GM19351 (cell line): ENCODE results near the gene BRD1.
"Not testable (repeated sequence)": the region's sequence is repeated elsewhere in the genome, so short reads cannot be mapped to it uniquely, and the experiment has no call there.

Experiments
- ATAC-seq: cut with Tn5 transposase; IDR thresholded peaks from one replicate; pipeline ENCODE4 v1.9.1; 2021; ENCODE audit warnings: mild to moderate bottlenecking, moderate library complexity; ENCODE audit not compliant: unreplicated experiment

The BRD1 gene

DNA sequence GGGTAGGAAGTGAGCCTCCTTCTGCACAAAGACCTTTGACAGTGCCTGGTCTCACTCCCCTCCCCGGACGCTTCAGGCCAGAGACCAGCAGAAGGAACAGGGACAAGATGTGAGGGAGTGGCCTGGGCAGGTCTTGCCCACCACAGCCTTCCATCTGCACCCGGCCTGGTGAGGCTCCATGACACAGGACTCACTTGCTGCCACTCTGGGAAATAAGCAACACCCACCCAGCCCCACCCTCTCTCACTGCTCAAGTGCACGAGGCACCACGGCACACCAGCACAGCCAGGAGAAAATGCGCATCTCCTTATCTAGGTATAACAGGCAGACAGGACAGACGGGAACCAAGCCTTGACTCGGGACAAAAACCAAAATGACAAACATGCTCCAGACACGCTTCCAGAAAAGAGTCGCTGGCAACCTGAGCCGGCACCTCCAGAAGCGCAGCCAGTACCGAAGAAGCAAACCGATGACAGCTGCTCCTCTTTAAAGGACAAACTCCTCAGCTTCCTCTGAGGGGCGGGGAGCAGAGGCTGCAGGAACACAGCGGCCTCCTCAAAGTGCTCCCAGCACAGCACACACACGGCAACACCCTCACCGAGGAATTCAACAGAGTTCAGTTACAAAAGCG, 41.7 kb downstream of the BRD1 start:
- no peak for ATAC-seq

DNA sequence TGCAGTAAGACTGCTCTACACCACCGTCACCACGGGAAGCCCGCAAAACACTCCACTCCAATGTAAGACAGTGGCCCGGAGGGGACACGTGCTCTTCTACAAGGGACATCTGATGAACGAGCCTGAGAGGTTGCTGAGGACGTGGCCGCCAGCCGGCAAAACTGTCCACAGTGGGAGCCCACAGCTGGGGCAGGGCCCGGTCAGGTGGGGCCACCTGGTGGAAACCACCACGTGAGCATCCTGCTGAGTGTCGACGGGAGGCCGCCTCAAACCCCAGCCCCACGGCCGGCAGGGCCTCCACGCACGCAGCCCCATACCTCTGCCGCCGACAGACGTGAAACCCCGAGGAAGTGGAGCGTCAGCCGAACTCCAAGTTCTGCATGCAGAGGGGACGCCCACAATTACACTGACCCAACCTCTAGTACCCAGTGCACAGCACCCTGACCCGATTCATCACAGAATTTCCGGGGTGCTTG, 42.6 kb downstream of the BRD1 start:
- no peak for ATAC-seq

DNA sequence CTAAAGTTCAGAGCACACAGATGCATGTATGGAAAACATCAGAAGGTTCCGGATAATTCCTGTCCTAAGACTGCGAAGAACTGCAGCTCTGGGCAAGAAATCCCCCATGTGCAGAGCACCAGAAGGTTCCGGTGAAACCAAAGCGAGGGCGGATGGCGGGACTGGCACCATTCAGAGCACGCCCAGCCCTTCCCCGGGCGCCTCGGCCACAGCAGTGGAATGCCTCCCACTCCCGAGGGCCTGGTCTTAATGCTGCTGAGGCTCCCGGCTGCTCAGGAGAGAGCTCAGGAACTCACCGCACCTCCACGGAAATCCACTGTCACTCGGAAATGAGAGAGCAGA, 43.1 kb downstream of the BRD1 start:
- ATAC-seq, result no peak

DNA sequence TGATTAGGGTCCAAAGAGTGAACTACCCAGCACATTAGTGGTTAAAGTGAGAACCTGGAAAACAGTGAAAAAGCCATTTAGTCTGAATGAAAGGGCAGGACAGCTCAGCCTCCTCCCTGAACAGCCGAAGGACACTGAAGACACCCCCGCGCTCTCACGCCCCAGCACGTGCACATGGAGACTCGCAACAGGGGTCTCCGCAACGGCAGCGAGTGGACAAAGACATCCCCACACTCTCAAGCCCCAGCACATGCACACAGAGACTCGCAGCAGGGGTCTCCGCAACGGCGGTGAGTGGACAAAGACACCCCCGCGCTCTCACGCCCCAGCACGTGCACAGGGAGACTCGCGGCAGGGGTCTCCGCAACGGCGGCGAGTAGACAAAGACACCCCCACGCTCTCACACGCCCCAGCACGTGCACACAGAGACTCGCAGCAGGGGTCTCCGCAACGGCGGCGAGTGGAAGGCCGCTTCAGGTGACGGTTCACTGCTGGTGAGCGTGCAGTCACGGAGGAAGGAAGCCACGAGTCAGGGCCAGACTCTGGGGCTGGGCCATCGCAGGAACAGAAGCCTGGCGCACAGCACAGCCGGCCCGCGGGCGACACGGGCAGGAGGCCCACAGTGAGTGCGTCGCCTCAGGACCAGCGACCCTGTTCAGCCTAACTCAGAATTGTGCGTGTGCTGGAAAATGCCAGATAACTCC, 43.6 kb downstream of the BRD1 start:
- no peak for ATAC-seq

DNA sequence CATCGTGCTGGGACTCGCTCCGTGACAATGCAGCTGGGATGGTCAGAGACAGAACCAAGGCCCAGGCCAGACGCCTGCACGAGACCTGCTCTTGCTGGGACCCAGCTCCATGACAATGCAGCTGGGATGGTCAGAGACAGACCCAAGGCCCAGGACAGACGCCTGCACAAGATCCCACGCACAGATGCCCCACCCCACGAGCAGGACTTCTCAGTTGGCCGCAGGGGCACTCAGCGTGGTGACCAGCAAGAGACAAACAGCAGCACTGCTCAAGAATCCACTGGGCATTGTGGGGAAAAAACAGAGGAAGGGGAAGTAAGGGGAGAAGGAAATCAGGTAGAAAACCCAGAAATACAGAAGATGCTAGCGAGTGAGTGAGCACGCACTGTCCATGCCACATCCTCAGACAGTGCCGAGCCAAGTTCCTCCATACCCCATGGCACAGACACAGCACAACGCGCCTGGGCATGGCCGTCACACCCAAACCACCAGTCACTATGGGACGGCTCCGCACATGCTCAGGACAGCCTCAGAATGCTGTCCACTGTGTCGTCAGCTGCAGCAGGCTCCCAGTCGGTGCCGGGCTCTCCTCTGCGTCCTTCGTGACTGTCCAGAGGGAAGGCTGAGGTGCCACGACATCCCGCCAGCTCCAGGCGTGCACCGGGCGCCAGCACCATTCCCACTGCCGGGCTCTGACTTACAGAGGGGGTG, 44.5 kb downstream of the BRD1 start:
- no peak for ATAC-seq

DNA sequence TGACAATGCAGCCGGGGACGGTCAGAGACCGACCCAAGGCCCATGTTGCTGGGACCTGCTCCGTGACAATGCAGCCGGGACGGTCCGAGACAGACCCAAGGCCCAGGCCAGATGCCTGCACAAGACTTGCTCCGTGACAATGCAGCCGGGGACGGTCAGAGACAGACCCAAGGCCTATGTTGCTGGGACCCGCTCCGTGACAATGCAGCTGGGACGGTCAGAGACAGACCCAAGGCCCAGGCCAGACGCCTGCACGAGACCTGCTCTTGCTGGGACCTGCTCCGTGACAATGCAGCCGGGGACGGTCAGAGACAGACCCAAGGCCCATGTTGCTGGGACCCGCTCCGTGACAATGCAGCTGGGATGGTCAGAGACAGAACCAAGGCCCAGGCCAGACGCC, 45.8 kb downstream of the BRD1 start:
- ATAC-seq, result not testable (repeated sequence)

DNA sequence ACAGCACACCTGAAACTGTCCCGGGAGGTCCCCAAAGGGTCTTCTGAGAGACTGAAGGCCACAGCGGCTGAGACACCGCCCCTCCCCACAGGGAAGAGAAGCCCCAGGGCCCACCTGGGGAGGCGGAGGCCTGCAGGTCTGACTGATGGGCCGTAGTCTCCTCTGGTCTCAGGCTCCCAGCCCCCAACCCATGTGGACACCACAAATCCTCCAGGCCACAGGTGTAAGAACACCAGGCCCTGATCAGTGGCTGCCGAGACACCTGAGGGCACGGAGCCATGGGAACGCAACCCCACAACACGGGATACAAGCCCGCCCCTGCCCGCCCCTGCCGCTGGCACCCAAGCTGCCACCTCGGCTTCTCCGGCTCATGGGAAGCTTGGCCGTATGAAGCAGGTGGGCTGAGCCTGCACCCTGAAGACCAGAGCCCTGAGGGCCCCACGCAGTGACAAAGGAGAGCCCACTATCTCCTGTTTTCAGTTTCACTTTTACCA, 46.3 kb downstream of the BRD1 start:
- ATAC-seq, result no peak

DNA sequence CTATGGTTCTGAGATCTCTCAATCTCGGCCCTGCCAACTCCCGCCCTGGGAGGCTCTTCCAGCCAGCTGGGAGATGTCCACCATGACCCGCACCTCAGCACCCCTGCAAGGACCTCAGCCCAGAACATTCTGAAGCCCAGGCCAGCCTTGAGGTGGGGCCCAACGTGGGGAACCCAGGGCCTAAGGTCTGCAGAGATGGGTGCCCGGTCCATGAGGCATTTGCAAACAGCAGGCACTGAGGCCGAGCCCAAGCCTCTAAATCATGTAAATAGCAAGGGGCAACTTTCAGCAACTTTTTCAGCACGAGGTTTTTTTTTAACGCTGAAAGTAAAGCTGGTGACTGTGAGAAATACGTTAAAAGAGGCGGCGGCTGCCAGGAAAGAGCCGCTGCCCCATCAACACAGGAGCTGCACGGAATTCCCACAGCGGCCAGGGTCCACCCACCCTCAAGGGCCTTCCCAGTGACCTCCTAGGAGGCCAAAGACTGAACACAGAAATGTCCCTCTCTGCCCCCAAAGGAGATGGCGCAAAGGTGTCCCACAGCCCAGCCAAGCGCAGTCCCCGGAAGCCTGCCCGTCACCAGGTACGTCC, 46.9 kb downstream of the BRD1 start:
- ATAC-seq, result no peak

DNA sequence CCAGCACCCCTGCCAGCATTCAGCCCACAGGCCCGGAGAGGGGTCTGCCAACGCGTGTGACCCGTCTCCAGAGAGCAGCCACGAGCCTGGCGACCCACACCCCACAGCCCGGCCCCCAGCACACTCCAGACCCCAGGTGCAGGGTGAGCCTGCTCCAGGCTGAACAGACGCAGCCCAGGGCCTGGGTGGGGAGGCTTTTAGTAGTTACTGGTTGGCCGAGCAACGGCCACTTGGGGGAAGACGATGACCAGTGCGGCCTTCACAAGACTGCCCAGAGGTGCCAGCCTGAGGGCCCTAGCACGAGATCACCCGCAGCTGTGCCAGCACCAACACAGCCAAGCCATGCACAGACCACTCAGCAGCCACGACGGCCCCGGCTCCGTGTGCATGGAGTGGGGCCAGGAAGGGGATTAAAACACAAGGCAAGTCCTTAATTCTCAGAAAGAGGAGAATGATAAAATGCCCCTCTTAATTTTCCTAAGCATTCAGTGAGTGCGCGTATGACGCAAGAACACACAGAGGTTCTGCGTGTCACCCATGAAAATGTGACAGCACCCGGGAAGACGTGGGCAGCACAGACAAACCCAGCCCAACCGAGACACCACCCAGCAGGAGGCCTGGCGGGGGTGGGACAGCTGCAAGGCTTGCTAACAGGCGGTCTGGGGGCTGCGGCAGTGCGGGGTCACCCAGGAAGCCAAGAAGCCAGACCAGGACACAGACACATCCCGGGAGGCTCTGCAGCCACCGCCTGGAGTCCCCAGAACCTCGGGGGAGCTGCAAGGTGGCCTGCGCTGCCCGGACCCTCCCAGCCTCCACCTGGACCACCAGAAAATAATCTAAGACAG, 47.6 kb downstream of the BRD1 start:
- no peak for ATAC-seq

DNA sequence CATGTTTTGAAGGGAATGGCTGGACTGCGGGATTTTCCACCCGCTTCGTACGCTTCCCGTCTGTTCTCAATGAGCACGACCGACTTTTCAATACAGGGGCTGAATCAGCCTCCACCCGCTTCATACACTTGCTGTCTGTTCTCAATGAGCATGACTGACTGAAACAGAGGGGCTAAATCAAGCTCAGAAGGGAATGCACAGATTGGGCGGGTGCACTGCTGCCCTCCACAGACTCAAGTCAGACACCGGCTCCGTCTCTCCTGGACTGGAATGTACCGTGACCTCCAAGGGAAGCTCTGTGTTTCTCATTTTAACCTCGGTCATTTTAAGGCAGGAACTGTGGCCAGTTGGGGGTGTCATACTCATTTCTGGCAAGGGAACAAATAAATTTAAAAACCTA, 48.5 kb downstream of the BRD1 start:
- no peak for ATAC-seq

DNA sequence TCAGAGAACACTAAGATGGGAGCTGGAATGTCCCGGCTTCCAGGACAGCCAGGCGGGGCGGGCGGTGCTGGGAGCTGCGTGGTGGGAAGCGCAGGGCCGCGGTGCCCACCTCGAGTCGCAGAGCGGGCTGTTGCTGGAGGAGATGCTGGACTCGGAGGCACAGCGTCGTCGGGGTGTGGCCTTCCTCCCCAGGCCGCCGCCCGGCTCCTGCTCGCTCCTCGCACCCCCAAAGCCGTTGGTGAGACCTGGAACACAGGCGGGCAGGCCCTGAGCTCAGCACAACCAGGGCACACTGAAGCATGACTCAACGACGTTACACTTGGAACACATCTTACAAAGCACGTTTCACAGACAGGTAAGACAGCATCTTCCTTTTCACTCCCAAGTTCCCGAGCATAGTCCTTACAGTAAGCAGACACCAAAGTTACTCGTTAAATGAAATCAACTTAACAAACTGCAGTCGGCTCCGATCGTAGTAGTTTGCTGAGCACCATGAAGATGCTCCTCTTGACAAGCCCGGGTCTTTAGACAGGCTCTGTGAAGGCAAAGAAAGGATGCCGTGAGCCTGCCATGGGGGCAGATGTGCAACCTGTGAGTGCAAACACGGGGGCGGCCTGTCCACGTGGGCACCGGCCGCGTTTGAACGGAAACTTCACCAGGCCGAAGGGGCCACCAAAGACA, 50.0 kb downstream of the BRD1 start:
- no peak for ATAC-seq

DNA sequence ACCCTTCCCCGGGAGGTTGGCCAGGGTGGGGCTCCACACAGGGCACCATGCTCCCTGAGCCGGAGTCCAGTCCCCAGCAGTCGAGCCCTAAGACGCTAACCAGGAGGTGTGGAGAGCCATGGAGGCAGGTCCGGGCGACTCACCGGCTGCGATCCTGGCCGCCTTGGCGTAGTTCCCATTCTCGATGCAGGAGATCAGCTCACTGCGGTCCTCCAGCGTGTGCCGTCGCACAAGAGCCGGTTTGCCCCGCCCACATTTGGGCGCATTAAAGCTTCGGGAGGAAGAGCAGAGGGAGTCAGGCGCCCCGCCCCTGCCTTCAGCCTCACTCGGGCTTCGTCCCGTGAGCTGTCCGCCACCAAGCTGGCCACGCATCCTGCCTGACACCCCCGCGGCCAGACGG, 50.8 kb downstream of the BRD1 start:
- ATAC-seq, result no peak

DNA sequence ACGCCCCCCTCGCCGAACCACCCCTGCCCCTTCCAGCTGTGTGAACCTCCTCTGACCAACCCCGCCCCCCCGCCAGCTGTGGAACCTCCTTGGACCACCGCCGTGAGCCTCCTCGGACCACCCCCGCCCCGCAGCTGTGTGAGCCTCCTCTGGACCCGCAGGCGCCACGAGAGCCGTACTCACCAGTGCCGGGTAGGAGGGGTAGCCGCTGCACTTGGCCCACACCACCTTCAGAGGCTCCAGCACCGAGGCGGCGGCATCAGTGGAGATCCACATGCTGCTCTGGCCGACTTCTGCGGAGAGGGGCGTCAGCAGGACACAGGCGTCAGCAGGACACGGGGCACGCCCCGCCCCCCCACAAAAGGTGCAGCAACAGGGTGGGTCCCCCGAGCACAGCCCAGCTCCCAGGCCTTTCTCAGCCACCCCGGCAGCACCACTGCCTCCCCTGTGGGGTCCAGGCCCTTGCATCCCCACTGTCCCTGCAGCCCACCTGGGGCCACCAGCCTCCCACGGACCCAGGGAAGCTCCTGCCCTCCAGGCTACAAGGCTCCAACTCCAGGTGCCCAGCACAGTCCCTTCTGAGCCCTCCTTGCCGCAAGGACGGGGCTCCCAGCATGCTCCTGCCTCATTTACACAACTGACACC, 51.7 kb downstream of the BRD1 start:
- no peak for ATAC-seq

DNA sequence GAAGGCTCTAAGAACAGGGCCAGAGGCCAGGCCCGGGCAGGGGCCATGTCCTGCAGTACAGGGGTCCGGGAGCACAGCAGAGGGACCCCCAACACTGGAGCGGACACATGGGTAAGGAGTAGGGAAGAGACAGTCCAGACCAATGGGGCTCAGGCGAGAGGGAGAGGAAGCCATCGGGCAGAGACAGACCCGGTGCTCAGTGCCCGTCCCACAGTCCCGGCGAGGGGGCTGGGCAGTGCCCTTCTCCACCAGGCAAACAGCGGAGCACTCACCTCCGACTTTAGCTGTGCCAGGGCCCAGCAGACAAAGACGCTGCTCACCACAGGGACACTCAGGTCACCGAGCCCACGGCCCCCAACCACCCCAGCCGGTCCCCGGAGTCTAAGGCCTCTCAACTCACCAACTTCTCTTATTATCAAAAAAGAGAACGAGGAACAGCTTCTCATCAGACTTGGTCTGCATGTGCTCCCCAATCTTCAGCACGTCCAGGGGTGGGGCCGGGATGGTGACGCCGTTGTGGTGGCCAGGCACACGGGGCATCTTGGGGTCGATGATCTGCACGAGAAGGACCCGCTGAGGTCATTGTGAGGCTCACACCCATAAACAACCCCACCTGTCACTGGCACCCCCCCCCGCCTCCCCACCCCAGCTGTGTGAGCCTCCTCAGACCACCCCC, 52.3 kb downstream of the BRD1 start:
- ATAC-seq, result no peak

DNA sequence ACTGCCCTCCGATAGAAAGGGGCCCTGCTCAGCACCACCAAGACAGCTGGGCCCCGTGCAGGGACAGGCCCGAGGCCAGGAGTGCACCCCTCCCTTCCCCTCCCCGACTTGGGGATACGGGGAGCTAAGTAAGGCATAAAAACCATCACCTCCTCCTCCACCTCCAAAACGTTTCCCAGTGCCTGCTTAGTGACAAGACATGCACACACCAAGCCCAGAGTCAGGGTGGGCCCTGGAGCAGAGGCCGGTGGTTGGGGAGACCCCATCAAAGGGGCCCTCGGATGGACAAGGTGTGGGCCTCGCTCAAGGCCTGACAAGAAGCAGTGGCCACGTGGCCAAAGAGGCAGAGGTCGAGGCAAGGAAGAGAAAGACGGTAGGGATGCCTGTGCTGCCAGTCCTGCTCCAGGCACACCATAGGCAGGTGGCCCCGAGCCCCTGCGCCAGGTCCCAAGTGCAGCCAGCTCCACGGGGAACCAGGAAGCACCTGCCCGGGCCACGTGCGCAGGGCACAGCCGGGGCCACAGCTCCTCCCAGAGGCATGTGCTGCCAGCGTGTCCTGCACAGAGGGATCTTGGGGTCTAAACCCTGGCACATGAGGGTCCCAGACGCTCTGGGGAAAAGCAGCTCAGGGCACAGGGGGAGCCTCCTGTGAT, 53.0 kb downstream of the BRD1 start:
- no peak for ATAC-seq

DNA sequence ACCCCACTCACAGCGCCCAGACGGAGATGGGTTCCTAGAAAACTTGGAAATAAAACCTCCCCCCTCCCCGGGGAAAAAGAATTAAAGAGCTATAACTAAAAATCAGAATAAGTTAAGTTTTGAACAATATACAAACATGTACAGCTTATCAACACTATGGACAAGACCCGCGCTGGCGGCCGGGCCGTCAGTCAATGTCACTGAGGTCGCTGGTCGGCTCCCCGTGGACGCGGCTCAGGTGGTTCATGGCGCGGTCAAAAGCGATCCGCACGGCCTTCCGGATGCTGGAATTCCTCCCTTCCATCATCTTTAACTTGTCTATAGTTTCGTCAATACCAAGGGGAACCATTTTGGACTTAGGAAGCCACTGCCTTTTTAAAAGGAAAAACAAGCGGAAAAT, 53.6 kb downstream of the BRD1 start:
- ATAC-seq, result no peak

DNA sequence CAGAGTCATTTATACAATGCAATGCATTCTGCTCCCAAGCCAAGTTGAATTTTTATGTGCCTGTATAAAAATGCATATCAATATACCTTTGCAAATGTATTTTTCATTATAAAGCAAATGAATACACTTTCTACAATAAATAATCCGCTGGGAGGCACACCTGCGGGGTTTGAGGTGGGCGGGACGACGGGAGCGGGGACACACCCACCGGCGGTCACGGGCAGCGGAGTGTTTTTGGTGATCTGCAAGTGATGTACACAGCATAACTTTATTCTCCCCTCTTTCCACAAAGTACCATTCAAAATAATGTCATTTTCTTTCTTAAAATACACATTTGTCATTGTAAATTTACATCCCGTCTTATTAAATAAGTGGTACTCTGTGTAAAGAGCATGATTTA, 54.1 kb downstream of the BRD1 start:
- ATAC-seq, result no peak

DNA sequence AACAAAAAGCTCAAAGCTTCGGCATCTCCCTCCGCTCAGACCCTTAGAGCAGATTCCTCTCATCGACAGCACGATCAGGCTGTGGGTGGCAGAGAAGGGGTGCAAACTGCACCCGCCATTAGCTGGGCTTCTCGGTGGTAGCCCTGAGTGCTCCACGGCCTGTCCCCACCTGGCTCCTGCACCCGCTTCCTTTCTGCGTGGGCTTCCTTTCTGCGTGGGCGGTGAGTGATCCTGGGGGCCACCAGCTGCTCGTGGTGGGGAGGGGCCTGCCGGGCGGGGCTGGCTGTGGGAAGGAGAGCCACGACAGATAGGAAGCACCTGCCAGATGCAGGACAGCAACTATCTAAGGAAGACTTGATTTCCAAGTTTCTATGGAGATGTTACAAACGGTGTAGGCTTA, 55.0 kb downstream of the BRD1 start:
- ATAC-seq, result no peak
